Lung (tissue), 12 donors: ENCODE data around the gene MYO5B. TPM values are rescaled to one million over a fixed set of nuclear protein-coding genes. Genes with fewer than 3 reads are reported as not detected.

ENCODE experiments used
- ATAC-seq: fragments of 200-7000 bp; cut with Tn5 transposase; one replicate; pipeline ENCODE4 v1.9.1; 2020; ENCODE audit warnings: moderate number of reproducible peaks; ENCODE audit not compliant: insufficient read depth, low FRiP score
- DNase-seq, 3 donors: peaks; one replicate each; pipeline ENCODE4 v3.0.0-alpha.2; 2013 to 2017
- H3K27ac ChIP-seq, 2 donors: one replicate each; pipeline ENCODE4 v1.5.1; 2013; ENCODE audit warnings: mild to moderate bottlenecking in 2 of 2, moderate library complexity in 2 of 2, control low read depth in 1 of 2, inconsistent platforms in 1 of 2, low read depth in 1 of 2, low read length in 1 of 2
- H3K27me3 ChIP-seq, 3 donors: one replicate each; pipeline ENCODE4 v1.5.1; 2013; ENCODE audit warnings: low read length in 2 of 3; ENCODE audit not compliant: control insufficient read depth in 3 of 3, insufficient read depth in 3 of 3
- H3K36me3 ChIP-seq, 4 donors: one replicate each; pipeline ENCODE4 v1.5.1; 2013; ENCODE audit warnings: low read length in 4 of 4, mild to moderate bottlenecking in 1 of 4, moderate library complexity in 1 of 4; ENCODE audit not compliant: control insufficient read depth in 4 of 4, insufficient read depth in 4 of 4
- H3K4me1 ChIP-seq, 5 donors: one replicate each; pipeline ENCODE4 v1.5.1; 2013; ENCODE audit warnings: low read length in 5 of 5, mild to moderate bottlenecking in 2 of 5, moderate library complexity in 1 of 5; ENCODE audit not compliant: control insufficient read depth in 5 of 5, insufficient read depth in 5 of 5
- H3K4me3 ChIP-seq: one replicate; pipeline ENCODE4 v1.5.1; 2013; ENCODE audit warnings: mild to moderate bottlenecking, control low read depth, moderate library complexity
- H3K9ac ChIP-seq, 2 donors: one replicate each; pipeline ENCODE4 v1.5.1; 2013; ENCODE audit warnings: low read length in 2 of 2, control low read depth in 1 of 2; ENCODE audit not compliant: insufficient read depth in 1 of 2
- H3K9me3 ChIP-seq, 4 donors: one replicate each; pipeline ENCODE4 v1.5.1; 2013; ENCODE audit warnings: low read length in 3 of 4, mild to moderate bottlenecking in 1 of 4, moderate library complexity in 1 of 4; ENCODE audit not compliant: control insufficient read depth in 4 of 4, insufficient read depth in 3 of 4
- WGBS, 2 donors: extraction: QIAGEN DNeasy Blood & Tissue Kit; methylation state at CpG; one replicate each; pipeline ENCODE4 v1.1.7; 2013; 5-methylcytosine and 5-hydroxymethylcytosine counted together
- polyA plus RNA-seq, 2 donors: library from polyadenylated mRNA; stranded (reverse); fragments of 200-250 nt; gene quantifications; one replicate each; pipeline ENCODE4 v1.2.1, GENCODE V29; 2013
- total RNA-seq, 2 donors: library from RNA; depleted of rRNA in 1 of 2; stranded (reverse); fragments of >200 nt in 1 of 2; gene quantifications; one replicate each; pipeline ENCODE4 v1.2.1, GENCODE V29; 2014 to 2021
- TF ChIP-seq, protein P1 (sequence below): IDR thresholded peaks from 2 replicates; pipeline ENCODE4 v1.5.1; 2012; ENCODE audit warnings: mild to moderate bottlenecking; ENCODE audit errors: control extremely low read depth, extremely low read depth
- donor health status: control.
- donor health status: control.
- donor health status: Bipolar disorder and iron deficiency.
- donor health status: healthy.
- donor health status: DM: yes; HTN: yes; CAD: no.

MYO5B gene
- total and polyA plus RNA-seq, 4 donors = 9.7 to 25.6 (median 19.7) TPM

DNA sequence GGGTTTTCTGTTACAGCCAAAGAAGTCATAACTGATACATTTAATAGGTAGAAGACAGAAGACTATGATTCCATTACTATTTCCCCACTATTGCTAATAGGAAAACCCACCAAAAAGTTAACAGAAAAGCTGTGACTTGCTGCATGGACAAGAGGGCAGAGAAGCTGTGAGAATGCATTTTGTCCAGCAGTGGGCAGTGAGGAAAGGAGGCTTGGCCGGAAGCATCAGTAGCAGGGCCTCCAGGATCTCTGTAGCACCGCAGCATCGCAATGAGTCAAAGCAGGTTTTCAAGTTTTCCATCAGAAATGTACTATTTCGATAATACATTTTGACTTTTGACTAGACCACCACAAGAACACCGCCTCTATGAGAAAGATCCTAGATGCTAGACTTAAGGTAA, 24.9 kb downstream of the MYO5B start:
- no peak overlapping the region for H3K27ac ChIP-seq
- 96% methylated on average over 5 of the region's 5 CpGs; no CpG with 5 or more reads in 1 of the 2 donors for WGBS, 2 donors
- no peaks in the 10 kb centered on the region for H3K9me3 ChIP-seq
- no peaks in the 10 kb centered on the region for H3K27me3 ChIP-seq
- ATAC-seq (no peak), DNase-seq (no peak)
- H3K4me3 ChIP-seq = no peak overlapping the region
- no peaks in the 10 kb centered on the region for H3K4me1 ChIP-seq
- no peak overlapping the region for H3K9ac ChIP-seq
- TF ChIP-seq, protein P1, sequence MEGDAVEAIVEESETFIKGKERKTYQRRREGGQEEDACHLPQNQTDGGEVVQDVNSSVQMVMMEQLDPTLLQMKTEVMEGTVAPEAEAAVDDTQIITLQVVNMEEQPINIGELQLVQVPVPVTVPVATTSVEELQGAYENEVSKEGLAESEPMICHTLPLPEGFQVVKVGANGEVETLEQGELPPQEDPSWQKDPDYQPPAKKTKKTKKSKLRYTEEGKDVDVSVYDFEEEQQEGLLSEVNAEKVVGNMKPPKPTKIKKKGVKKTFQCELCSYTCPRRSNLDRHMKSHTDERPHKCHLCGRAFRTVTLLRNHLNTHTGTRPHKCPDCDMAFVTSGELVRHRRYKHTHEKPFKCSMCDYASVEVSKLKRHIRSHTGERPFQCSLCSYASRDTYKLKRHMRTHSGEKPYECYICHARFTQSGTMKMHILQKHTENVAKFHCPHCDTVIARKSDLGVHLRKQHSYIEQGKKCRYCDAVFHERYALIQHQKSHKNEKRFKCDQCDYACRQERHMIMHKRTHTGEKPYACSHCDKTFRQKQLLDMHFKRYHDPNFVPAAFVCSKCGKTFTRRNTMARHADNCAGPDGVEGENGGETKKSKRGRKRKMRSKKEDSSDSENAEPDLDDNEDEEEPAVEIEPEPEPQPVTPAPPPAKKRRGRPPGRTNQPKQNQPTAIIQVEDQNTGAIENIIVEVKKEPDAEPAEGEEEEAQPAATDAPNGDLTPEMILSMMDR = no peak
- no peaks in the 10 kb centered on the region for H3K36me3 ChIP-seq

DNA sequence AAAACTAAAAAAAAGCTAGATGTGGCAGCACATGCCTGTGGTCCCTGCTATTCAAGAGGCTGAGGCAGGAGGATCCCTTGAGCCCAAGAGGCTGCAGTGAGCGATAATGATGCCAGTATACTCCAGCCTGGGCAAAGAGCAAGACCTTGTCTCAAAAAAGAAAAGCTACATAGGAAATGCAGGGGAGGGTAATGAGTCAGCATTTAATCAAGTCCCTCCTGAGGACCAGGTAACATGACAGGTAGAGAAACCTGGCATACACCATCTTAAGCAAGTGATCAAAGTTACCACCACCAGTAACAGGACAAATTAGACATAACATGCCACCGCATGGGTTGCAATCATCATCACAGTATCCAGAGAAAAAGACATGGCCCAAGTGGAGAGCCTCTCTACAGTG, 25.8 kb downstream of the MYO5B start:
- TF ChIP-seq, protein P1 = no peak
- Histone ChIP-seq H3K4me3 (no peak overlapping the region), H3K27me3 (no peaks in the 10 kb centered on the region), H3K27ac (no peak overlapping the region), H3K9ac (no peak overlapping the region), H3K9me3 (no peaks in the 10 kb centered on the region), H3K4me1 (no peaks in the 10 kb centered on the region), H3K36me3 (no peaks in the 10 kb centered on the region)
- WGBS, 2 donors = 95% methylated on average over 2 of the region's 2 CpGs; no CpG with 5 or more reads in 1 of the 2 donors
- DNase-seq = no peak
- no peak for ATAC-seq

DNA sequence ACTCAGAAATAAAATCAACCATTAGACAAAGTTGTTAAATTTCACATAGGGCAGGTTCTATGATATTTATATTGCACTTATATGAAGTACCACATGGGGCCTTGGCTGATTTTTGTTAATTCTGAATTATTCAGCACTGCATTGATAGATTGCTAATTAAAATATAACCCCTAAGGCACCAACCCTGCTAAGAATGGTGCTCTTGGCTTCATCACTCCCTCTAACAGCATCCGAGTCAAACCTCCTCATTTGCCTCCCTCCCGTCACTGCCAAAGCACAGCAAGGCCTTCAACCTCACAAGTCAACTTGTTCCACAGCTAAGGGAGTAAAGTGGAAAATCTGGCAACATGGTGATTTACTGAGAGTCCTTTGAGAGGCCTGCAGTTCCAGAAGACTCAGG, 27.0 kb downstream of the MYO5B start:
- Histone ChIP-seq H3K27ac (no peak overlapping the region), H3K9me3 (no peaks in the 10 kb centered on the region), H3K9ac (no peak overlapping the region), H3K4me1 (no peaks in the 10 kb centered on the region), H3K27me3 (no peaks in the 10 kb centered on the region), H3K4me3 (no peak overlapping the region), H3K36me3 (no peaks in the 10 kb centered on the region)
- ATAC-seq (no peak), DNase-seq (no peak)
- 88% methylated on average over 2 of the region's 2 CpGs for WGBS, 2 donors
- TF ChIP-seq, protein P1 = no peak

DNA sequence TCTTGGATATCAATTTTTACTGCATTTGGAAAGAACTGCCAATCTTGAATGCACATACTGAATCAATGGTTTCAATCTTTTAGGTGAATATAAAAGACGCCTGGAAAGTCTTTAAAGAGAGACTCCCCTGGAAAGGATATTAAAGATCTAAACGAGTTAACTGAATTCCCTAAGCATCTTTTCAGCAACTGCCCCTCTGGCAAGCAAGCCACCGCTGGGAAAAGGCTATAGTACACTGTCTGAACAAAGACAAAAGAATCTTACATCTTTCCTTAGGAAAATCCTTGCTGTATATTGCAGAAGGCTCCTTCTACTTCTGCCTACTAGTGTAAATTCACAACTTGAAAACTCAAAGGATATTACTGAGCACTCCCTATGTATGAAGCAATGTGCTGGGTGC, 28.0 kb downstream of the MYO5B start:
- H3K9me3 ChIP-seq = no peaks in the 10 kb centered on the region
- no peak for ATAC-seq
- WGBS, 2 donors = 77 to 83% methylated on average over 3 of the region's 3 CpGs

More for the DNA sequence above, 28.0 kb downstream of the MYO5B start:
- H3K27me3 ChIP-seq = no peaks in the 10 kb centered on the region
- H3K36me3 ChIP-seq = no peaks in the 10 kb centered on the region
- TF ChIP-seq, protein P1 = no peak
- H3K4me1 ChIP-seq = peaks cover 0 to 4% (median 0%) of the 10 kb centered on the region in 5 donors
- DNase-seq = no peak
- H3K27ac ChIP-seq = no peak overlapping the region
- no peak overlapping the region for H3K4me3 ChIP-seq
- no peak overlapping the region for H3K9ac ChIP-seq
